GM12875 (cell line): Measurements from ENCODE around the gene FZR1.

Source experiments
- H3K4me3 ChIP-seq: one replicate; pipeline ENCODE4 v1.5.1; 2011; ENCODE audit warnings: low read depth, low read length, control low read depth
- CTCF ChIP-seq: IDR thresholded peaks from 2 replicates; pipeline ENCODE4 v1.5.1; 2011; ENCODE audit warnings: low read depth, mild to moderate bottlenecking, control low read depth, inconsistent platforms, low read length, moderate library complexity, borderline replicate concordance; ENCODE audit not compliant: insufficient read depth

The FZR1 gene

GRCh38 chr19:3513229-3514140 lies 7.4 kb downstream of the FZR1 start:
- no peak overlapping the region for H3K4me3 ChIP-seq
- TF ChIP-seq CTCF: no peak

- no peak overlapping the region for H3K4me3 ChIP-seq
- TF ChIP-seq CTCF: no peak
These were observed 8.8 kb downstream of the FZR1 start for GRCh38 chr19:3514930-3515329.

GRCh38 chr19:3515891-3516422 lies 9.8 kb downstream of the FZR1 start:
- no peak for TF ChIP-seq CTCF
- no peak overlapping the region for H3K4me3 ChIP-seq

- H3K4me3 ChIP-seq: no peak overlapping the region
- TF ChIP-seq CTCF: no peak
These were observed 10.6 kb downstream of the FZR1 start for GRCh38 chr19:3516675-3517207.

- no peak for TF ChIP-seq CTCF
- H3K4me3 ChIP-seq: no peak overlapping the region
These were observed 11.5 kb downstream of the FZR1 start for GRCh38 chr19:3517638-3518037.

- H3K4me3 ChIP-seq: no peak overlapping the region
- no peak for TF ChIP-seq CTCF
These were observed 12.1 kb downstream of the FZR1 start for GRCh38 chr19:3518255-3518654.

GRCh38 chr19:3518659-3519058 lies 12.5 kb downstream of the FZR1 start:
- no peak overlapping the region for H3K4me3 ChIP-seq
- TF ChIP-seq CTCF: no peak
